HCT116 (cell line): ENCODE data around the gene CADPS. TPM values are rescaled to one million over a fixed set of nuclear protein-coding genes. Genes with fewer than 3 reads are reported as not detected.

Experiments
- ATAC-seq: fragments of 200-7000 bp; cut with Tn5 transposase; 2 replicates; pipeline ENCODE4 v1.9.1; 2020; ENCODE audit warnings: mild to moderate bottlenecking, moderate library complexity
- BruUV-seq: library from RNA; stranded (reverse); fragments of 400-500 nt; replicated peaks from 2 replicates; lab custom pipeline; 2021; lab: Mats Ljungman, UMichigan
- CTCF ChIA-PET: fragments of 300-600 bp; sonication (Branson Sonifier 250); formaldehyde crosslinking; loops from one replicate; lab custom pipeline; 2021; ENCODE audit warnings: antibody characterized with exemption; lab: Charles Lee
- POLR2A ChIA-PET: fragments of 300-600, 350-600 bp; sonication (Branson Sonifier 250); formaldehyde crosslinking; loops from one replicate; lab custom pipeline; 2021; ENCODE audit warnings: antibody characterized with exemption; lab: Charles Lee
- RAD21 ChIA-PET, 2 experiments: fragments of 300-600 bp; sonication (Branson Sonifier 250); formaldehyde crosslinking; loops; one replicate each; lab custom pipeline; 2023; ENCODE audit warnings: low total read pairs in 2 of 2; ENCODE audit not compliant: uncharacterized antibody in 2 of 2, unreplicated experiment in 2 of 2, low non-redundant PET in 1 of 2; lab: Charles Lee
- DNase-seq: peaks from one replicate; pipeline ENCODE4 v3.0.0-alpha.2; 2010; ENCODE audit warnings: low read depth, low spot score
- H2AFZ ChIP-seq: fragments of 200-600 bp; shearing (Covaris generic), sonication (generic); 2 replicates; pipeline ENCODE4 v1.6.1; 2017; ENCODE audit warnings: low read depth, mixed run types, mixed read lengths, antibody characterized with exemption, low read length; ENCODE audit not compliant: poor library complexity, severe bottlenecking
- H3K27ac ChIP-seq: 2 replicates; pipeline ENCODE4 v1.5.1; 2012; ENCODE audit warnings: low read depth, low read length
- H3K27me3 ChIP-seq: fragments of 200-600 bp; sonication (generic); 2 replicates; pipeline ENCODE4 v1.6.1; 2016; ENCODE audit warnings: mixed run types, low read length, mixed read lengths; ENCODE audit not compliant: insufficient read depth
- H3K36me3 ChIP-seq, 2 experiments: fragments of 200-500 bp in 1 of 2; fragments of 200-600 bp in 1 of 2; sonication (Bioruptor generic) in 1 of 2; sonication (generic) in 1 of 2; 2 replicates each; pipeline versions ENCODE4 v1.5.1 to v1.6.1; 2014 to 2016; ENCODE audit warnings: low read length in 2 of 2, inconsistent platforms in 1 of 2, mixed read lengths in 1 of 2, mixed run types in 1 of 2; ENCODE audit not compliant: insufficient read depth in 2 of 2, control insufficient read depth in 1 of 2
- H3K4me1 ChIP-seq, 2 experiments: fragments of 200-600 bp in 1 of 2; sonication (generic) in 1 of 2; 2 replicates each; pipeline versions ENCODE4 v1.5.1 to v1.6.1; 2012 to 2017; ENCODE audit warnings: low read length in 2 of 2, inconsistent platforms in 1 of 2, mild to moderate bottlenecking in 1 of 2, mixed read lengths in 1 of 2, mixed run types in 1 of 2, moderate library complexity in 1 of 2; ENCODE audit not compliant: insufficient read depth in 2 of 2, control insufficient read depth in 1 of 2
- H3K4me2 ChIP-seq: fragments of 200-600 bp; sonication (generic); 2 replicates; pipeline ENCODE4 v1.6.1; 2017; ENCODE audit warnings: mixed run types, low read length, mixed read lengths
- H3K4me3 ChIP-seq, 2 experiments: fragments of 200-600 bp in 1 of 2; sonication (generic) in 1 of 2; replicated peaks in 1 of 2; 2 replicates each; pipeline ENCODE4 v1.5.1; 2011 to 2016; ENCODE audit warnings: low read length in 2 of 2, control low read depth in 1 of 2, low read depth in 1 of 2, mild to moderate bottlenecking in 1 of 2, mixed read lengths in 1 of 2, mixed run types in 1 of 2
- H3K79me2 ChIP-seq: fragments of 200-600 bp; sonication (generic); 2 replicates; pipeline ENCODE4 v1.6.1; 2017; ENCODE audit warnings: mild to moderate bottlenecking, mixed run types, low read length, moderate library complexity, mixed read lengths; ENCODE audit not compliant: insufficient read depth
- H3K9ac ChIP-seq: fragments of 200-600 bp; sonication (generic); 2 replicates; pipeline ENCODE4 v1.6.1; 2016; ENCODE audit warnings: low read length, mixed read lengths
- H3K9me2 ChIP-seq: fragments of 200-600 bp; sonication (generic), shearing (Covaris generic); 2 replicates; pipeline ENCODE4 v1.6.1; 2017; ENCODE audit warnings: mixed run types, mild to moderate bottlenecking, moderate library complexity; ENCODE audit not compliant: insufficient read depth
- H3K9me3 ChIP-seq, 2 experiments: fragments of 200-500 bp in 1 of 2; fragments of 200-600 bp in 1 of 2; sonication (Bioruptor generic) in 1 of 2; sonication (generic) in 1 of 2; 2 replicates each; pipeline ENCODE4 v1.6.1; 2014 to 2017; ENCODE audit warnings: low read length in 2 of 2, mixed read lengths in 2 of 2, inconsistent platforms in 1 of 2, low read depth in 1 of 2, mild to moderate bottlenecking in 1 of 2, mixed run types in 1 of 2, moderate library complexity in 1 of 2; ENCODE audit not compliant: control insufficient read depth in 1 of 2, insufficient read depth in 1 of 2
- H4K20me1 ChIP-seq: fragments of 200-600 bp; sonication (generic), shearing (Covaris generic); 2 replicates; pipeline ENCODE4 v1.6.1; 2017; ENCODE audit warnings: mixed run types, mild to moderate bottlenecking, moderate library complexity; ENCODE audit not compliant: insufficient read depth
- CEBPB ChIP-seq: IDR thresholded peaks from 2 replicates; pipeline ENCODE4 v1.6.1; 2012; ENCODE audit warnings: low read depth
- EGR1 ChIP-seq: IDR thresholded peaks from 2 replicates; pipeline ENCODE4 v1.6.1; 2012; ENCODE audit warnings: low read depth
- EZH2phosphoT487 ChIP-seq: fragments of 200-600 bp; IDR thresholded peaks from 2 replicates; pipeline ENCODE4 v1.6.1; 2018; ENCODE audit warnings: antibody characterized with exemption, borderline replicate concordance
- FOSL1 ChIP-seq: IDR thresholded peaks from 2 replicates; pipeline ENCODE4 v1.6.1; 2012; ENCODE audit warnings: low read depth
- POLR2A ChIP-seq: IDR thresholded peaks from 2 replicates; pipeline ENCODE4 v1.7.0; 2011; ENCODE audit warnings: borderline replicate concordance; ENCODE audit not compliant: insufficient read depth, insufficient read length; ENCODE audit errors: extremely low read depth
- POLR2AphosphoS5 ChIP-seq: IDR thresholded peaks from 2 replicates; pipeline ENCODE4 v1.6.1; 2011; ENCODE audit warnings: mild to moderate bottlenecking, low read depth, low read length, moderate library complexity
- RAD21 ChIP-seq: IDR thresholded peaks from 2 replicates; pipeline ENCODE4 v1.6.1; 2012; ENCODE audit warnings: low read depth, mild to moderate bottlenecking
- SIN3A ChIP-seq: IDR thresholded peaks from 2 replicates; pipeline ENCODE4 v1.6.1; 2012; ENCODE audit warnings: low read depth
- SP1 ChIP-seq: IDR thresholded peaks from 2 replicates; pipeline ENCODE4 v1.6.1; 2012; ENCODE audit warnings: low read depth
- SRF ChIP-seq: IDR thresholded peaks from 2 replicates; pipeline ENCODE4 v1.6.1; 2012; ENCODE audit warnings: low read depth
- ZNF274 ChIP-seq: fragments of 200-500 bp; sonication (Bioruptor generic); IDR thresholded peaks from 2 replicates; pipeline ENCODE4 v1.6.1; 2014; ENCODE audit warnings: mild to moderate bottlenecking, low read depth, low read length, inconsistent platforms
- intact Hi-C: fragments of 100-400 bp; cut with micrococcal nuclease; formaldehyde crosslinking; loops from 2 replicates; pipeline ENCODE4 v1.10.0; 2022
- total RNA-seq: library from RNA; stranded (reverse); gene quantifications from one replicate; pipeline ENCODE4 v1.2.1, GENCODE V29; 2021; ENCODE audit not compliant: unreplicated experiment
- TF ChIP-seq, protein P1 (sequence below): IDR thresholded peaks from 2 replicates; pipeline ENCODE4 v1.6.1; 2012
- TF ChIP-seq, protein P2 (sequence below): IDR thresholded peaks from 2 replicates; pipeline ENCODE4 v1.6.1; 2011; ENCODE audit warnings: mild to moderate bottlenecking, low read length, moderate library complexity; ENCODE audit not compliant: insufficient replicate concordance; ENCODE audit errors: extremely low read depth
- TF ChIP-seq, protein P3 (sequence below), 3 experiments: fragments of 200-600 bp in 1 of 3; sonication (generic) in 1 of 3; IDR thresholded peaks in 2 of 3; conservative IDR thresholded peaks in 1 of 3; 2 replicates each; pipeline ENCODE4 v1.5.1; 2012 to 2017; ENCODE audit warnings: low read depth in 2 of 3, low read length in 2 of 3, antibody characterized with exemption in 1 of 3, borderline replicate concordance in 1 of 3, control low read depth in 1 of 3, mild to moderate bottlenecking in 1 of 3, mixed read lengths in 1 of 3, mixed run types in 1 of 3, moderate library complexity in 1 of 3; ENCODE audit not compliant: insufficient read depth in 1 of 3
- TF ChIP-seq, protein P4 (sequence below): IDR thresholded peaks from 2 replicates; pipeline ENCODE4 v1.6.1; 2012

CADPS gene
- total RNA-seq, 1 experiment from 2014 or later, result not detected

DNA sequence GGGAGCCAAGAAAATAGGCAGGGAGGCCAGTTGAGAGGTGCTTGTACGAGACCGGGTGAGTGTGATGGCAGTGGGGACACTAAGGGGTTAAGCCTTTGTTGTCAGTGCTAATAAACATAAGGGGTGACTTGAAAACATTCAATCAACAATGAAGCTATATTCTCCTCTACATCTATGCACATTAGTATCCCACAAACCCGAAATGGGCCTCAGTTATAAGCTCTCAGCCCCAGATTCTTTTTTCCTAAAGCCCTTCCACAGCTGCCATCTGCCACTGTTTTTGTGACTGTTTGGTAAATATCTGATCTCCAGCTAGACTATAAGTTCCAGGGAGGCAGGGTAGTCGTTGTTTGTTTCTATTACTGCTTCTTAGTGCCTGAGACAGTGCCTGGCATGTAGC is 118.2 kb downstream of the CADPS start:
- H3K4me1 ChIP-seq, result no peaks in the 10 kb centered on the region
- no peaks in the 10 kb centered on the region for H3K27me3 ChIP-seq
- H3K4me2 ChIP-seq, result no peak overlapping the region
- H3K4me3 ChIP-seq, result no peak overlapping the region
- ChIA-PET CTCF (no interaction called here), RAD21 (no interaction called here), POLR2A (no interaction called here)
- BruUV-seq, result no TSS peak
- TF ChIP-seq POLR2A (no peak), FOSL1 (no peak), ZNF274 (no peak), RAD21 (no peak), EGR1 (no peak), EZH2phosphoT487 (no peak), SP1 (no peak), SRF (no peak), CEBPB (no peak), POLR2AphosphoS5 (no peak), SIN3A (no peak)
- TF ChIP-seq, protein P1, sequence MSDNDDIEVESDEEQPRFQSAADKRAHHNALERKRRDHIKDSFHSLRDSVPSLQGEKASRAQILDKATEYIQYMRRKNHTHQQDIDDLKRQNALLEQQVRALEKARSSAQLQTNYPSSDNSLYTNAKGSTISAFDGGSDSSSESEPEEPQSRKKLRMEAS, result no peak
- TF ChIP-seq, protein P2, sequence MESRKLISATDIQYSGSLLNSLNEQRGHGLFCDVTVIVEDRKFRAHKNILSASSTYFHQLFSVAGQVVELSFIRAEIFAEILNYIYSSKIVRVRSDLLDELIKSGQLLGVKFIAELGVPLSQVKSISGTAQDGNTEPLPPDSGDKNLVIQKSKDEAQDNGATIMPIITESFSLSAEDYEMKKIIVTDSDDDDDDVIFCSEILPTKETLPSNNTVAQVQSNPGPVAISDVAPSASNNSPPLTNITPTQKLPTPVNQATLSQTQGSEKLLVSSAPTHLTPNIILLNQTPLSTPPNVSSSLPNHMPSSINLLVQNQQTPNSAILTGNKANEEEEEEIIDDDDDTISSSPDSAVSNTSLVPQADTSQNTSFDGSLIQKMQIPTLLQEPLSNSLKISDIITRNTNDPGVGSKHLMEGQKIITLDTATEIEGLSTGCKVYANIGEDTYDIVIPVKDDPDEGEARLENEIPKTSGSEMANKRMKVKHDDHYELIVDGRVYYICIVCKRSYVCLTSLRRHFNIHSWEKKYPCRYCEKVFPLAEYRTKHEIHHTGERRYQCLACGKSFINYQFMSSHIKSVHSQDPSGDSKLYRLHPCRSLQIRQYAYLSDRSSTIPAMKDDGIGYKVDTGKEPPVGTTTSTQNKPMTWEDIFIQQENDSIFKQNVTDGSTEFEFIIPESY, result no peak
- TF ChIP-seq, protein P3, sequence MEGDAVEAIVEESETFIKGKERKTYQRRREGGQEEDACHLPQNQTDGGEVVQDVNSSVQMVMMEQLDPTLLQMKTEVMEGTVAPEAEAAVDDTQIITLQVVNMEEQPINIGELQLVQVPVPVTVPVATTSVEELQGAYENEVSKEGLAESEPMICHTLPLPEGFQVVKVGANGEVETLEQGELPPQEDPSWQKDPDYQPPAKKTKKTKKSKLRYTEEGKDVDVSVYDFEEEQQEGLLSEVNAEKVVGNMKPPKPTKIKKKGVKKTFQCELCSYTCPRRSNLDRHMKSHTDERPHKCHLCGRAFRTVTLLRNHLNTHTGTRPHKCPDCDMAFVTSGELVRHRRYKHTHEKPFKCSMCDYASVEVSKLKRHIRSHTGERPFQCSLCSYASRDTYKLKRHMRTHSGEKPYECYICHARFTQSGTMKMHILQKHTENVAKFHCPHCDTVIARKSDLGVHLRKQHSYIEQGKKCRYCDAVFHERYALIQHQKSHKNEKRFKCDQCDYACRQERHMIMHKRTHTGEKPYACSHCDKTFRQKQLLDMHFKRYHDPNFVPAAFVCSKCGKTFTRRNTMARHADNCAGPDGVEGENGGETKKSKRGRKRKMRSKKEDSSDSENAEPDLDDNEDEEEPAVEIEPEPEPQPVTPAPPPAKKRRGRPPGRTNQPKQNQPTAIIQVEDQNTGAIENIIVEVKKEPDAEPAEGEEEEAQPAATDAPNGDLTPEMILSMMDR (IDR thresholded peaks at IDR 0.05 in 2 of 3, conservative IDR thresholded peaks at IDR 0.05 in 1 of 3; ENCODE audit: borderline replicate concordance in 1 of 3, insufficient read depth in 1 of 3, low read depth in 2 of 3, low read length in 2 of 3), result no peak
- TF ChIP-seq, protein P4, sequence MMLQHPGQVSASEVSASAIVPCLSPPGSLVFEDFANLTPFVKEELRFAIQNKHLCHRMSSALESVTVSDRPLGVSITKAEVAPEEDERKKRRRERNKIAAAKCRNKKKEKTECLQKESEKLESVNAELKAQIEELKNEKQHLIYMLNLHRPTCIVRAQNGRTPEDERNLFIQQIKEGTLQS, result no peak
- H3K9me2 ChIP-seq, result no peaks in the 10 kb centered on the region
- H3K36me3 ChIP-seq, result no peaks in the 10 kb centered on the region
- intact Hi-C loops, result no loop called here
- H4K20me1 ChIP-seq, result no peaks in the 10 kb centered on the region
- no peaks in the 10 kb centered on the region for H3K79me2 ChIP-seq
- DNase-seq, result no peak
- no peak overlapping the region for H3K9ac ChIP-seq
- ATAC-seq, result no peak
- H2AFZ ChIP-seq, result no peak overlapping the region
- no peak overlapping the region for H3K27ac ChIP-seq
- no peaks in the 10 kb centered on the region for H3K9me3 ChIP-seq
